GM19239 (cell line): ENCODE data around the gene HOXD10.

Experiments used
- DNase-seq: peaks from one replicate; pipeline ENCODE4 v3.0.0; 2011; ENCODE audit warnings: low spot score; ENCODE audit not compliant: insufficient read length
- FAIRE-seq: peaks from 2 replicates; lab custom pipeline; 2011; peaks lifted over from hg19 to GRCh38; lab: Jason Lieb, UNC

The HOXD10 gene

DNA sequence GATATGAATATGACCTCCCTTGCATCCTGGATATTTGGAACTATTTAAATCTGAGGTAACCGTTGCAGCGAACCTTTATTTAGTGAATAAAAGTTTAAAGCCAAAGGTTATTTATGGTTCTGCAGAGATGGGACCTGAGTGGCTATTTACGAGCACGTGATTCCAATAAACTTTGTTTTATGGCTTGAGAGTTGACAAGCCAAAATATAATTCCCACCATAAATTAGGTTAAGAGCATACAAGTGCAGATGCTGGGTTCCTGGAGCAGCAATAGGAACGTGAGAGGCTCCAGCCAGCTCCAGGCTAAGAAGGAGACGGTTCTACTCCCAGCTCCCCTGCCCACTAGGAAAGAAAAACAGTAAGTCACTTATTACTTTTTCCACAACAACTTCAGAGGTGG is 29.5 kb downstream of the HOXD10 start:
- FAIRE-seq (no peak), DNase-seq (no peak)

DNA sequence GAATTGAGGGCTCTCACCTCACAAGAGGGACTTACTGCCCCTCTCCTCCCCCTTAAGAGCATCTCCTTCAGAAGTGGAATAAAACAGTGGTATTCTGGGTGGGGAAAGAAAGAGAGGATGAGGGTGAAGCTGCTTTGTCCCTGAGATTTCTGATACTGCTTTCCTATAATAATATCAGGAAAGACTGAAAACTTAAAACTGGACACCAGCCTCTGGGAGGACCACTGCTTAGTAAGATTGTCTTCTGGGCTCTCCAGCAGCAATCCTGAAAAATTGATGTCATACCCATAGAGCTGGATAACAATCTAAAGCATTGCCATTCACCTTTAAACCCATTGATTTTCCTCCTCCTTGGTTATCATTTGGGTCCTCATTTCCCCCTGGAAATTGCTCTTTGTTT is 30.1 kb downstream of the HOXD10 start:
- FAIRE-seq (no peak), DNase-seq (no peak)

DNA sequence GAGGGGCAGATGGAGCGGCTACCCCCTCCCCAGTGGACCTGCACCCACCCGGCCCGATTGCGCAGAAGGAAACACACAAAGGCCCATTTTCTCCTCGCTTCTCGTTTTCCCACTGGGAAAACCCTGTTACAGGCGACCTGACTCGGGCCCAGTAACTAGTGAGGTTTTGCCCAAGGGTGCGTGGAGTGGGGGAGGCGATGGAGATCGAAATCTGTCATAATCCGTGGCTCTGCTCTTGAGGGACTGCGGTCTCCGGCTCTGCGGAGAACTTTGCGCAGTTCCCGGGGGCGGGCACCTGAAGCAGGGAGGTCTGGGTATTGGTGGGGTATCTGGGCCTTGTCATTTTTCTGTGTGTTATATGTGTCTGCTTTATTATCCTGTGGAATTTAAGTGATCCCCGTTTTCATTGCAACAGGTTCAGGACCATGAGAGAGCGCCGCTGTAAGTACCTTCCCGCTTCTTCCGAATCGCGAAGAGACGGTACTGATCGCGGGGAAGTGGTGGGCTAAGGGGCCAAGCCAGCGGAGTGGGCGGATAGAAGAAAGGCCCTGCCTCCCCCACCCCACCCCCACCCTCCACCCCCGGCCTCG is 30.7 kb downstream of the HOXD10 start:
- FAIRE-seq, result no peak
- DNase-seq, result no peak

DNA sequence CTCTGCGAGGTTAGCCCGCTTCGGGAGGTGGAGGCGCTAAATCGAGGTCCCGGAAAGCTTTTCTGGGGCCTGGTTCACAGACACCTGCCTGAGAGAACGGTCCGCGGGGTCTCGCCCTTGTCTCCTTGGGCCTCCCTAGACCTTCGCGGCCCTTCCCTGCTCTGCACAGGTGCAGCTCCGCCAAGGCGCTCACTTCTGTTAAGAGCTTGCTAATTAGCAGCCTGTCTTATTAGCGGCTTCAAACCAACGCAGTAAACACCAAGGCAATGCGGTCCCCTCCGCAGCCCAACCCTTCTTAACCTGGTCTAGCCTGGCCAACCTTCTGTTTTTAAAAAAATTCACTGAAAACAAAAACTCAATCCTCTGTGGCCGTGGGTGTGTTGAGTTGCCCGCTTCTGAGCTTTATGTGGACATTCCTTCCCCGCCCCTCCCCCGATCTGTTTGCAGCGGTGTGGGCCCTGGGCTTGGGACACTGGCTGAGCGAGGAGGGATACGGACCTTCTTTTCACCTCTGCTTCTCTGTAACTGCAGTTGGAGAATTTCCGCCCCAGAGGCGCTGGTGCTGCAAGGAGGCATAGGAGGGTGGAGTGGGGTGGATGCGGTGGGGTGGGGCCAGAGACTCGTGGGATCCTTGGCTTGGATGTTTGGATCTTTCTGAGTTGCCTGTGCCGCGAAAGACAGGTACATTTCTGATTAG is 31.4 kb downstream of the HOXD10 start:
- no peak for FAIRE-seq

DNA sequence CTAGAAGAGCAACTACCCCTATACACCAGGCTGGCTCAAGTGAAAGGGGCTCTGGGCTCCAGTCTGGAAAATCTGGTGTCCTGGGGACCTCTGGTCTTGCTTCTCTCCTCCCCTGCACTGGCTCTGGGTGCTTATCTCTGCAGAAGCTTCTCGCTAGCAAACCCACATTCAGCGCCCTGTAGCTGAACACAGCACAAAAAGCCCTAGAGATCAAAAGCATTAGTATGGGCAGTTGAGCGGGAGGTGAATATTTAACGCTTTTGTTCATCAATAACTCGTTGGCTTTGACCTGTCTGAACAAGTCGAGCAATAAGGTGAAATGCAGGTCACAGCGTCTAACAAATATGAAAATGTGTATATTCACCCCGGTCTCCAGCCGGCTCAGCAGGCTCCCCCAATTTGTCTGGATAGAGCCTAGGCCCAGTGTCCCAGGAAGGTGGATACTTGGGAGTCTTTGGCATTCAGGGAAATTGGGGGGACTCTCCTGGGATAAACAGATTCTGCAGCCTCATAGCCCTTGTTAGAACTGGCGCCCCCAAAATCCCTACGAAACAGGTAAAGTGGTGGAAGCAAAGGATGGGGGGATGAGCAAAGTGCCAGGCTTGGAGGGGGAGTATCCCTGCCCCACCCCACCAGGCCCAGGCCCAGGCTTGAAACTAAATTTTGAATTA is 32.3 kb downstream of the HOXD10 start:
- no peak for FAIRE-seq
- DNase-seq, result no peak

More for the DNA sequence above, 31.4 kb downstream of the HOXD10 start:
- no peak for DNase-seq

DNA sequence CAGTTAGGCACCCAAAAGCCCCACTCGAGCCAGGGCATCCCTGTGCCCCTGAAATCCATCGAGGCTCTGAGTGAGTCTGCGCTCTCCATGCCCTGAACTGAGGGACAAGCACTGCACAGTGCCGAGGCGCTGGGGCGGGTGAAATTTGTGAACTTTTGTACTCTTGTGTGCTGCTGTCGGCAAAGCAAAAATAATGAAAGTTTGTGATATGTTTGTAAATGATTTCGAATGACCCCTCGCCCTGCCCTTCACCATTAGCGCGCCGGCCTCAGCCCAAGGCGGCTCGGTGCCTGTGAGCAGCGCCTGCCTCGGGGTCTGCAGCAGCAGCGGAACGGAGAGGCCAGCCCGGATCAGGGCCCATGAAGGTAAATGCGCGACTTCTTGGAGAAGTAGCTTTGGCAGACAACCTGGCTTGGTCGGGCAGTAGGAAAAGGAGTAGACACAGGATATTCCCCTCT is 32.9 kb downstream of the HOXD10 start:
- FAIRE-seq, result no peak
- no peak for DNase-seq

DNA sequence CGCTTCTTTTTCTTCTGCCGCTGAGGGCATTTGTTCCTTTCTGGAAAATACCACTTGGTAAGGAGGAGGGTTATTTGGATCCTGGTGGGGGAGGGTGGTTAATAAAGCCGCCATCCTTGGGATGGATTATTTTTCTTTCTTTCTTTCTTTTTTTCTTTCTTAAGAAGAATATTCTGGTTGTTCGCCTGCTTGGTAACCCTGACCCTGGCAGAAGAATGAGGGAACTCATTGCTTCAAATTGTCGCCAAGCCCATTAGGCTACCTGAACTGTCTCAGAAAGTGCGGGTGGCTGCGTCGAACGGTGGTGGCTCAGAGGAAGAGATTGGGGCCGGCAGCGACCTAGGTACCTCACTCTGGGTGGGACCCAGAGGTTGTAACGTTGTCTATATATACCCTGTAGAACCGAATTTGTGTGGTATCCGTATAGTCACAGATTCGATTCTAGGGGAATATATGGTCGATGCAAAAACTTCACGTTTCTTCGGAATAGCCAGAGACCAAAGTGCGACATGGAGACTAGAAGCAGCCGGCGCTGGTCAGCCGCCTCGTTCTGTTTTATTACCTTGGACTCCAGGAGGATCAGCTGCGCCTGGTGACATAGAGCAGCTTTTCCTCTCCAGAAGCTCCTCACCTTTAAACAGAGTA is 33.5 kb downstream of the HOXD10 start:
- no peak for DNase-seq

DNA sequence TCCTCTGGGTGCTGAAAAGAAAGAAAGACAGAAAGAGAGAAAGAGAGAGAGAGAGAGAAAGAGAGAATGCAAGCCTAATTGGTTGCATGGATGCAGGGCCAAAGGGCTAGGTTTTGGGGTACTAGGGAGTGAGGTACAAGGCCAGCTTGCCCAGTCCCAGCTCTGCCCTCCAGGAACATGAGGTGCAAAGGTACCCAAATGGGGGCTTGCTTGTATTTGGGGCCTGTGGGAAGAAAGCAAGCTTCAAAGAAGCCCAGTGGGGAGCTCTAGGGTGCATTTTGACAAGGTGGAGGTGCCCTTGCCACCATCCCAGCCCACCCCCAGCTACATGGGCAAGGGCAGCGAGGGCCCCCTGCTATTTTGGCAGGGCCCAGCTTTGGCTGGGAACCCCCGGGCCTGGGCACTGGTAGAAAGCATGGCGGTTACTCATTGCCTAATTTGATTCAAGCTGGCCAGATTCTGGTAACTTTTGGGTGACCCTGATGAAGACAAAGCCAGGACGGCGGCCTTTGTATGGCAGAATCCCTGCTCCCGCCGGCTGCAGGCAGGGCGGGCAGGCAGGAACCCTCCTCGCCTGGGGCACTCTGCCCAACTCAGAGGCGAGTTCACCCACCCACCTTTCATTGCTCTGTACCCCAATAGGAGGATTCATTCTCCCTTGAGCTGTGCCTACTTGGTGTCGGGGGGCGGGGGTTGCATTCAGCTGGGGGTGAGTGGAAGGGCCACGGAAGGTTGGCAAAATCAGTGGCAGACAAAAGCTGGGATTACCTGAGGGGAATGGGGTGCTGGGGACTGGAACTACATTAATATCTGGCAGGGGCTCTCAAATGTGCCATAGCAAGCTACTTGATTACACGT is 34.2 kb downstream of the HOXD10 start:
- no peak for FAIRE-seq
- no peak for DNase-seq

More for the DNA sequence above, 33.5 kb downstream of the HOXD10 start:
- FAIRE-seq, result no peak

DNA sequence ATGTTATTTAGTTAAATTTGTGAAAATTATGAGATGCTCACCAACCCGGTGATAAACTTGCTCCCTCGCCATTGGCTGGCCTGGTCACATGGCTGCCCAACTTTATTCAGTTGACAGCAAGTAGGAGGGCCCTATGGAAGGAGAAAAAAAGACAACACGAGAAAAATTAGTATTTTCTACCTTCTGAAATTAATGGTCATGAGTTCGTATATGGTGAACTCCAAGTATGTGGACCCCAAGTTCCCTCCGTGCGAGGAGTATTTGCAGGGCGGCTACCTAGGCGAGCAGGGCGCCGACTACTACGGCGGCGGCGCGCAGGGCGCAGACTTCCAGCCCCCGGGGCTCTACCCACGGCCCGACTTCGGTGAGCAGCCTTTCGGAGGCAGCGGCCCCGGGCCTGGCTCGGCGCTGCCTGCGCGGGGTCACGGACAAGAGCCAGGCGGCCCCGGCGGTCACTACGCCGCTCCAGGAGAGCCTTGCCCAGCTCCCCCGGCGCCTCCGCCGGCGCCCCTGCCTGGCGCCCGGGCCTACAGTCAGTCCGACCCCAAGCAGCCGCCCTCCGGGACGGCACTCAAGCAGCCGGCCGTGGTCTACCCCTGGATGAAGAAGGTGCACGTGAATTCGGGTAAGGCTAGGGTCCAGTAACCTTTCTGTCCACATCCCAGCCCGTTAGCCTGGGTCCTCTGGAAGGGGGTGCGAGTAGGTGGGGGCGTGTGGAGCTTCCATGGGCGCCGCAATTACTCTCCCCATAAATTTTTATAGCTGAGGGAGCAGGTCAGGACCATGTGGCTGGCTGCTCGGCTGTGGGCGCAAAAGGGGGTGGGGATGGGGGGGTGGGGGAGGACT is 35.1 kb downstream of the HOXD10 start, which contains the start of gene HOXD4:
TSS of gene HOXD4 (plus strand) at position 109 of the 846 bp plus-strand sequence. CDS start at position 193, 84 bp downstream.
- DNase-seq, result no peak
- FAIRE-seq, result no peak

DNA sequence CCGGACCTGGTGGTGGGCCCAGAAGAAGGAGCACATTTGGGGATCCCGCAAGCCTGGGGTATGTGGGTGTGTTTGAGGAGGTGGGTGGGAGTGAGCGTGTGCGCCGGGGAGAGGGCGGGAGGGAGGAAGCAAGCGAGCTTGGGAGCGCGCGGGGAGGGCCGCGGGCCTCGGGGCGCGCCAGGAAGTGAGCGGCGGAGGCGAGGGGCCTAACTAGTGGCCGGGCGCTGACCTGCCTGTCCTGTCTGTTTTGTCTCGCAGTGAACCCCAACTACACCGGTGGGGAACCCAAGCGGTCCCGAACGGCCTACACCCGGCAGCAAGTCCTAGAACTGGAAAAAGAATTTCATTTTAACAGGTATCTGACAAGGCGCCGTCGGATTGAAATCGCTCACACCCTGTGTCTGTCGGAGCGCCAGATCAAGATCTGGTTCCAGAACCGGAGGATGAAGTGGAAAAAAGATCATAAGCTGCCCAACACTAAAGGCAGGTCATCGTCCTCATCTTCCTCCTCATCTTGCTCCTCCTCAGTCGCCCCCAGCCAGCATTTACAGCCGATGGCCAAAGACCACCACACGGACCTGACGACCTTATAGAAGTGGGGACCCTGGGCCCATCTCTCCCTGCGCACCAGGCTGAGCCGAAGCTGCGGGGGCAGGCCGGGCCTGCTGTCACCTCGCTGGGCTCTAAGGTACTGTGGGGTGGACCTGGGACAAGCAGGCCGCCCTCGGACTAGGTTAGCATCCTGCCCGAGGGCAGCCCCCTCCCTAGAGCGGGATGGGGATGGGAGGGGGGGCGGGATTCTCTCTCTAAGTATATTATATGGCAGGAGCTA is 36.0 kb downstream of the HOXD10 start:
- DNase-seq (no peak), FAIRE-seq (no peak)

DNA sequence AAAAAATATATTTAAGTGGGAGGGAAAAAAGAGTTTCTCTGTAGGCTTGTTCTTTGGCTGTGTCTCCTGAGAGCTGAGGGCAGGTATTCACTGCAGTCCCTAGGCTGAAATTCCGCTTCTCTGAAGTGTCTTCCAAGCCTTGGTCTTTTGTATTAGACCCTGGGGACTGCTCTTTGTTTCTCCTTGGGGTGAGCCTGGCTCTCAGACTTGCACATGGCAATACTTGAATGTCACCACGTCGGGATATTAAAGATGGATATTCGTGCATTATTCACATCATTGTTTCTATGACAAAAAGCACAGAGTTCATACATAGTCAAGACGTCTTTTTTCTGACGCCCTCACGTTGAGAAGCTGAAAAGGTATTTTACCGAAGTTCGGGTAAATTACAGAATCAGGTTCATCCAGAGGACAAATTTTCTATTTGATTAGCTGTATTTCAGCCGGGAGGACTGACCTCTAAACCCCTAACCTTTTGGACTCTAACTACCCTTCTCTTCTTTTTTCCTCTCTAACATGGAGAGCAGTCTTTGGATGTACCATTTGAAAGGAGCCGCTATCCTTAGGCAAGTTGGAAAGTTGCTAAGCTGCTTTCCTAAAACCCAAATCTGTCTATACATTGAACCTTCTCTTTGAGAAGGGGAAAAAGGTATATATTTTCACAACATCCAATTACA is 38.1 kb downstream of the HOXD10 start:
- no peak for FAIRE-seq

DNA sequence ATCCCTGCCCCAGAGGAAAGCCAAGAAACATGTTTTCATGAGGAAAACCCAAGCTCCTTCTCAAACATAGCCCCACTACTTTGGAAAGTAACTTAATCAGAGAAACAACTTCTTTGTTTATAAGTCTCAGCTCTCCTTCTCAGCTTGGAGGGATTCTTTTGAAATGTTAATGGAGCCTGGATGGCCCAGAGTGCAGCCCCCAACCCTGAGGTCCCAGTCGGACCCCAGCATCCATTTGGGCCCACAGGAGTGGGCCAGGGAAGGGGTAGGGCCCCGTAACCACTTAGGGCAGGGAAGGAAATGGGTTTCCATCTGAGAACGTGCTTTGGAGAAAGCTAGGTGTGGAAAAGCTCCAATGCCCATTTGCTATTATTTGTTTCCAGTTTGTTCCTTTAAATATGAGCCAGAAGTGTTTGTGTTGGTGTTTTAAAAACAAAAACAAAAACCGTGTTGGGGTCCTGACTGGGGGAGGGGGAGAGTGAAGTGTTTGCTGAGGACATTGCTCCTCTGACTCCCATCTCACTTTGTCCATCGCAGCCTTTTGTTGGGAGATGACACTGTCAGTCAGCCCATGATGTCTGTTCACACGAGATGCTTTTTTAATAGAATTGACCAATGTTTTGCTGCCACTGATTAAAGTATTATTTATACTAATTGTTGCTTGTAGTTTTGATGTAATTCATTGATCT is 38.9 kb downstream of the HOXD10 start:
- DNase-seq, result no peak
- no peak for FAIRE-seq

More for the DNA sequence above, 38.1 kb downstream of the HOXD10 start:
- DNase-seq, result no peak

DNA sequence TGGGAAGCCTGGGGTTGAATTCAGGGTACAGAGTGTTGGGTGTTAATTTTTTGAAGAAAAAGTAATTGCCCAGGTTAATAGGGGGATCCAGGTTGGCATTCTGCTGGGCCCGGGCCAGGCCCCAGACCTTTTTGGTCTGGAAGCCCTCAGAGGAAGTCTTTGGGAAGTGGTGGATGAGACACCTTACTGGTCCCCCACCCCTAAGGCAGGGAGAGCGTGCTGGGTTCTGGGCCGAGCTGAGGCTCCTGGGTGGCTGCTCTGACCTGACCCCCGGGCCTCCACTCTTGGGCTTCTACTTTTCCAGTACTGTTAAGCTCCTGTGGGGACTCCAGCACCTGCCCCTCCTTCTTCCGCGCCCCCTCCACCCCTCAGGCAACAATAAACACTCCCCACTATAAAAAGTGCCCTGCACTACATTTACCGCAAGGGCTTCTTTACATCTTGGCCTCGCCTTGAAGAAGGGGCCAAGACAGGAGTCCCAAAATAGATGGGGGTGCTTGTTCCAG is 39.8 kb downstream of the HOXD10 start:
- FAIRE-seq, result no peak
- no peak for DNase-seq

DNA sequence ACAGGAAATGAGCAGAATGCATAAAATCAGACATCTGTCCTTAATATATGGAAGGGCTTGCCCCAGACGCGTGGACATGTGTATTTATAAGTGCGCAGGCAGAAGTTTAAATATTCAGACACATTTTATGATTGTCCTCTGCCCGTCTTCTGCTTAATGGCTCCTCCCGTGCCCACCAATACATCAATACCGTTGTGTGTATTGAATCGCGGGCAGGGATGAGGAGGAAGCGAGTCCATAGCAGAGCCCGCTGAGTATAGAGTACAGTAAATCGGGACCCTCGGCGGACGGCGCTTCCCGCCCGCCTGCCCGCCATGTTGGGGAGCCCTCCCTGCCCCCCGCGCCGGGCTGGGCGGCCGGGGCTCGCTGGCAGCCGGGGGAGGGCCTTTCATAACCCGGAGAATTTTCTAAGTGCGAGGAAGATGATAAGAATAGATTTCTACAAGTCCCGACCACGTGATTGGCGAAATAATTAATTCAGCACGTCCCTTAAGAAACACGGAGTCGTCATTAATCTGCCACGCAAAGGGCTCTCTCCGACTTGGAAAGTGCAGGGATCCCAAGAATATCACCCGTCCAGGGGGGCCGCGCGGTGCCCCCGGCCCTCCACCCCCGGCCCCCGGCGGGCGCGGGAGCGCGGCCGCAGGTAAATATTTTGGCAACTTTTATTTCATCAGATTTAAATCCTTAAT is 40.4 kb downstream of the HOXD10 start, which contains the start of gene HOXD3:
TSS of gene HOXD3 (plus strand) at position 501 of the 692 bp plus-strand sequence. CDS start 11,808 bp downstream, outside the sequence.
- no peak for DNase-seq
- FAIRE-seq, result no peak

DNA sequence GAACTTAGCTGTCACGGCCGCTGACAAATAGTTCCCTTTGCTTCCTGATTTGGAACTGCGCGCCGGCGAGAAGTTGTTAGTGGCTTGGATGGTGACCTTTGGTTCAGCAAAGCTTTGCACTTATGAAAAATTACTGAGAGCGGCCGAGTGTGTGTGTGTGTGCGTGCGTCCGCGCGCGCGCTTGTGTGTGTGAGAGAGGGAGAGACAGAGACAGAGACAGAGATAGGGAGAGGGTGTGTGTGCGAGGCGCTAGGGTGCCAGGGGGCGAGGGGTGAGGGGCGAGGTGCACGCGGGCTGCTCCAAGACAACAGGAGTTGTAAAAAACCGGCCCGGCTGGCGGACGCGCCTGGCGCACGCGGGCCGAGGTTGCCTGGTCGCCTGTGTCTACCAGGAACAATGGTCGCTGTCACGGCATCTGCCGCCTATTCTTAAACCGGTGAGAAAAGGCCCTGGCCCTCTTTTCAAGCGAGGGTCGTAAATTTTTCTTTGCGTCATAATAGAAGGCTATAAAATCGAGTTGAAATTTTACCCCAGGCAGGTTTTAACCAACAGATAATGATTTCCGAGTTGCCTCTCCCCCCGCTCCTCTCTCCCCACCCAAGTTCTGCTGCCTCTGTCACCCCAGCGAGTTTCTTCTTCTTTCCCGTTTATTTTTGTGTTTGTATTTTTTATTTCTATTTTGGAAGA is 41.1 kb downstream of the HOXD10 start:
- FAIRE-seq (no peak), DNase-seq (no peak)

DNA sequence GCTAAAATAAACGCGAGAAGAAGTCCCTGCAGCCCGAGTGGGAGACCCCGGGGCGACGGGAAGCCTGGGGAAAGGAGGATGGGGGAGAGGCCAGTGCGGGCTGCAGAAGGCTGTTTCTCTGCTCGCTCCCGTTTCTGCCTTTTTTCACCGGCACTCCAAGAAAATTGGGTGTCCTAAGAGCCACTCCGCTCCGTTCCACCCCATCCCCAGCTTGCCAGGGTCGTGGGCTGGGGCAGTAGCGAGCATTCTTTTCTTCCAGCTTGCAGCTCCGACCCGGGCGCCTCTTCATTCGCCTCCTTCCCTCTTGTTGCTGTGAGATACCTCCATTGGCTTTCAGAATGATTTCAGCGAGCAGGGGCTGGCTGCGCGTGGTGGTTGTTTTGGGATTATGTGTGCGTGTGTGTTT is 41.6 kb downstream of the HOXD10 start:
- FAIRE-seq, result no peak
- no peak for DNase-seq
